Globus pallidus (tissue), 1 donor: Measurements from ENCODE around the gene DBP.
"Not testable (repeated sequence)": the region's sequence is repeated elsewhere in the genome, so short reads cannot be mapped to it uniquely, and the experiment has no call there.

ENCODE experiments used
- DNase-seq: peaks from one replicate; pipeline ENCODE4 v3.0.0-alpha.2; 2015; ENCODE audit warnings: low spot score

Gene DBP

DNA sequence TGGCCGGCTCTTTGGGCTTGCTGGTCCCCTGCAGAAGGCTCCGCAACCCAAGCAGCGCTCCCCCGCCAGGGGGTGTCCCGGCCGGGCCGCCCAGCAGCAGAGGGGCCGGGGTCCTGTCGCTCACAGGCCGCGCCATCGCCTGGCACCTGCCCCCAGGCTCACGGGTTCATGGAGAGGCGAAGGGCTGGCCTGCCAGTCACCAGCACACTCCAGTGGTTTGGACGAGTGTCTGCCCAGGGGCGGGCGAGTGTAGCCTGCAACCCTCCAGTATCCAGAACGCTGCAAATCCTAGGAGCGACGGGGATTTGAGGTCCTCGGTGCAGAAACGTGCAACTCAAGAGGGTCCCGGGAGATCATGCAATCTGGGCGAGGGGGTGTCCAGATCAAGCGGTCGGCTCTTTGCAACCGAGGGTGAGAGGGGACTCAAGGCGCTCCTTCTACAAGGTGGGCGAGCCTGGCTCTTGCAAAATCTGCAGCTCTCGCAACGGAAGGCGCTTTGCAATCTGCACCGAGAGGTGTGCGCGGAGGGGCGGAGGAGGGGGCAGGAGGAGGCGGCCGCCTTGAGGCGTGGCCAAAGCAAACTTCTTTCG lies at the start of gene DBP:
TSS of gene DBP (minus strand) at position 521 of the 590 bp plus-strand sequence. CDS start at position 136, 385 bp downstream.
- no peak for DNase-seq

GRCh38 chr19:48686637-48687036 lies 49.5 kb upstream of the DBP start:
- DNase-seq: not testable (repeated sequence)

GRCh38 chr19:48686088-48686487 lies 48.9 kb upstream of the DBP start:
- DNase-seq: no peak

GRCh38 chr19:48685583-48685982 lies 48.4 kb upstream of the DBP start:
- DNase-seq: no peak

GRCh38 chr19:48683349-48683748 lies 46.2 kb upstream of the DBP start:
- DNase-seq: peak; percentile 83

- DNase-seq: no peak
These were observed 43.9 kb upstream of the DBP start for GRCh38 chr19:48681127-48681470.

- DNase-seq: no peak
These were observed 43.4 kb upstream of the DBP start for GRCh38 chr19:48680436-48681126.

GRCh38 chr19:48680006-48680405 lies 42.8 kb upstream of the DBP start:
- DNase-seq: not testable (repeated sequence)

DNA sequence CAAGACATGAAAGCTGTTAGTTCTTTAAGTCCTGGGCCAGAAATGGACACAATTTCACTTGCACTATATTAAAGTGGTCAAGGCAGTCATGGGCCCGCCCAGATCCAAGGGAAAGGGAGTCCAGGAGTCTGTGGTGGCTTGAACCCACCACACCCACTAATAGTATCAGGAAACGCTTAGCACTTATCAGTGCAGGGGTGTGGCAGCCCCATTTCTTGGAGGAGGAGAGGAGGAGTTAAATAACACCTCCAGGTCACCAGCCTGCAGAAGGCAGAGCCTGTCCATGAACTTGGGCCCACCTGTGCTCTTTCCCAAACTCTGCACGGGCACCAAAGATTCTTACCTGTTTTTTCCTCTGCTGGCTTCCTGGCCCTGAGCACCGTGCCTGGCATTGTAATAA lies 41.0 kb upstream of the DBP start:
- no peak for DNase-seq

DNA sequence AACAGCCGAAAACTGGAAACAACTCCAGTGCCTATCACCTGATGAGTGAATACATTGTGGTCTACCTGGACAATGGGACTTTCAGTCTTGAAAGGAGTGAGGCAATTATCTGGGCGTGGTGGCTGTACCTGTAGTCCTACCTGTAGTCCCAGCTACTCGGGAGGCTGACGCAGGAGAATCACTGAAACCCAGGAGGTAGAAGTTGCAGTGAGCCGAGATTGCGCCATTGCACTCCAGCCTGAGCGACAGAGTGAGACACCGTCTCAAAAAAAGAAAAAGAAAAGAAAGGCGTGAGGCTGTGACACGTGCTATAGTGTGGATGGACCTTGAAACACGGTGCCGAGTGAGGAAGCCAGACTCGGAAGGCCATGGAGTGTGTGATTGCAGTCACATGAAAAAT lies 39.7 kb upstream of the DBP start:
- DNase-seq: no peak

GRCh38 chr19:48676487-48676886 lies 39.3 kb upstream of the DBP start:
- no peak for DNase-seq

DNA sequence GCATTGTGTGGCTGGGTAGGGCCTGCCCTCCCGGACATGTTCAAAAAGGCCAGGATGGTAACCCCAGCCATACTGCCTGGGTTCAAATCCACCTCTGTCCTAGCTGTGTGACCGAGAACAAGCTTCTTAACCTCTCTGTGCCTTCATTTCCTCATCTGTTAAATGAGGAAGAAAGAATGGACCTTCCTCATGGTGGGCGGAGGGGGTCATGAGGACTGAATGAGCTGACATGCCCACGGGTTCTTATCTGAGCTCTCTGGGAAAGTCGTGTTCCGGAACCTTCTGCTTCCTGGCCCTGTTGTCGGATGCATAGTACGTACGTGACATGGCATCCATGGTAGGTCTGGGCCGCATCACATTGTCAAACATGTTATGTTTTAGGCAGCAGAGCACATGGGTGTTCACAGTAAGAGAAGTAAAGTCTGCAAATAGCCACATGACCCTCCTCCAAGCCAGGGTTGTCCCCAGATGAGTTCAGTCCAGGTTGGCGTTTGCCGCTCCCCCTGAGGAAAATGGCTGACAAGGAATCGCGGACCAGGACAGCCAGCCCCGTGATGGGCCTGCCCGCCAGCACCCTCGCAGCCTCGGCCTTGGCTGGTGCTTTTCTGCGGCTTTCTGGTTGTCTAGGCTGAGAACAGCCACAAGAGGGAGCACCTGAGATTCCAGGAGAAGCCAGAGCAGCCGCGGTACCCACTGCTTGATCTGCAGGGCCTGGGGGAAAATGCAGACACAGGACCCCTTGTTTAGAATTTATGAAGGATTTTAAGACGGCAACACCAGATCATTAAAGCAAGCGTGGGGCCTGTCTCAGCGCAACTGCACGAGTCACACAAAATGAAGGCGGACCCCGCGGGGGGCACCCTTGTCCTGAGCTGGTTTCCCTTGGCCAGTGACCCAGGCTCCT lies 38.0 kb upstream of the DBP start:
- DNase-seq: peak; percentile 86

GRCh38 chr19:48674216-48674809 lies 37.1 kb upstream of the DBP start:
- no peak for DNase-seq

DNA sequence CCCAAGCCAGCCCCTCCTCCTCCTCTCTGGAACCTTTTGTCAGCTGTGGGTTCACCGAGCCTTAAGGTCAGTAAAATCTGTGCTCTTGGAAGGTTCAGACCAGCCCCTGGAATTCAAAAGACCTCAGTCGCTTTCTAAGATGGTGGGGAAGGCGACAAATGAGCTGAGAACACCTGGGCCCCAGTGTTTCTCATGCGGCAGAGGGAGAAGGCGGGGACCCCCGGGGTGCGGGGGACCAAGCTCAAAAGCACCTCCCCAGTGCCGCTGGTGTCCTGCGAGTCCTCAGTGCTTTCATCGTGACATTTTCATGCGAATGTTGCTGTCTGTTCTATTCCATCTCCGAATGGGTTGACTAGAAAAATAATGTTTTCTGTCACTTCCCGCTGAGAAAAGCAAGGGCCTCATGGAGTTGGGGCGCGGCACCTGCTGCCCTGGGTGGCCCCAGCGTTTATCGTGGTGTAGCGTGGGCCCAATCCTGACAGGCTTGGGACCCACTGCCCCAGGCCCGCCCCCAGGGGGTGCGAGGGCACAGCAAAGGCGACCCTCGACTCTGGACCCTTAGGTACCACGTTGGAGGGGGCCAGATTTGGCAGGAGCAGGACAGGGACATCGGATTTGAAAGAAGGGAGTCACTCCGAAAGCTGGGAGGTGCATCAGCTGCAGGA lies 36.4 kb upstream of the DBP start:
- no peak for DNase-seq

GRCh38 chr19:48672994-48673393 lies 35.8 kb upstream of the DBP start, which contains the start of gene NTN5:
NTN5 (minus strand) TSS chr19:48673017; CDS start chr19:48670986, 2,031 bp downstream.
- DNase-seq: no peak

- DNase-seq: no peak
These were observed 34.3 kb upstream of the DBP start for GRCh38 chr19:48671446-48671995.

DNA sequence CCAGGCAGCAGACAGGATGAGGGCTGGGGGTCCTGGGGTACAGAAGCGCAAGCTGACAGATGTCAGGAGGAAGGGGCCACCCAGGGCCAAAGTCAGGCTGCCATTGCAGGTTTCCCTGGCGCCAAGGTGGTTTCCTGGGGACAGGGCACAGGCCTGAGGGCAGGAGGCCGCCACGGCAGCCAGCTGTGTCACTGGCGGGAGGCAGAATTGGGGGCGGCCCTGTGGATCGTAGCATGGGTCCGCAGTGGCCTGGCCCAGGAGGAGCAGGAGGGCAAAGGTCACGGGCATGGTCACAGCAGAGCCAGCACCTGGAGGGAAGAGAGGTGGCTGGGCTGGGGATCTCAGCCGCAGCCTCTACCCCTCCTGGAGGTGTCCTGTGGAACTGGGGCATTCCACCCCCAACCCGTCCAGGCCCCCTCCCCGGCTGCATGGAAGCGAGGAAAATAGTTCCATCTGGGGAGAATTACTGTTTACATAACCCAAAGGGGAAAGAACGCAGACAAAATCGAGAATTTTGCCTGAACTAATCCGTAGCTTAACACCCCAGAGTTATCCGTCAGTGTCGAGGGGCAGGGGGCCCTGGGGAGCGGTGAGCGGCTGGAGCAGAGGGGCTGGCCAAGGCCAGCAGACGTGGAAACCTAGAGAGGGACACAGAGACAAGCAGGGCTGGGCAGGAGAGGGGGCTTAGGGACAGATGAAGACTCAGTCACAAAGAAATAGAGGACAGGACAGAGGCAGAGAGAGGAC lies 33.7 kb upstream of the DBP start:
- no peak for DNase-seq

DNA sequence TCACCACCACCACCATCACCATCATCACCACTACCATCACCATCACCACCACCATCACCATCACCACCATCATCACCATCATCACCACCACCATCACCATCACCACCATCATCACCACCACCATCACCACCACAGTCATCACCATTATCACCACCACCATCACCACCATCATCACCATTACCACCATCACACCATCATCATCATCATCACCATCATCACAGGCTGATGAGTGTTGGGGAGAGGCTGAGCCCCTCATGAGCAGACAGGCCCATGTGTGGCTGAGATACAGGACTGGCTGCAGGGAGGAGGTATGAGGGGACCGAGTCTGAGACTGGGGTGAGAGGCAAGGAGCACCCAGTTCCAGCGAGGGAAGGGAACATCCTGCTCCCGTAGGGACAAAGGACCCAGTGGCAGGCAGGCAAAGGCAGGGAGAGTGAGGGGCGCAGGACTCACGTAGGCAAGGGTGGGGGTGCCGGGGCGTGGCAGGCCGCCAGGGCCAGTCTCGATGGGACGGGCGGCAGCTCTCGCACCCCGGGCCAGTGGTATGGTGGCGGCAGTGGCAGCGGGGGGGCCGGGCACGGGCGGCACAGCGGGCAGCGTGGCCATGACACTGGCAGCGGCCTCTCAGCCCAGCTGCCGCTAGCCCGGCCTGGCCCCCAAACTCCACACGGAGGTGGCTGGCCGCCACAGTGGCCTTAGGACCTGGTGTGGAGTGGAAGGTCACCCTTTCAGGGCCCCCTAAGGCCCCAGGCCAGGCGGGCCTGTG lies 32.9 kb upstream of the DBP start:
- DNase-seq: no peak

DNA sequence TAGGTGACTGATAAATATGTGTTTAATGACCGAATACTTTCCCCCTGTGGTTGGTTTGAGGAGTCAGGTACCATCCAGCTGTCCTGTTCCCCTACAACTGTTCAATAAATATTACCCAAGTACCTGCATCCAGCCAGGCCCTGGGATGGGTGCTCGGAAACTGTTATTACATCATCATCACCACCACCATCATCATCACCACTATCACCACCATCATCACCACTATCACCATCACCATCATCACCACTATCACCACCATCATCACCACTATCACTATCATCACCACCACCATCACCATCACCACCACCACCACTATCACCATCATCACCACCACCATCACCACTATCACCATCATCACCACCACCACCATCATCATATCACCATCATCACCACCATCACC lies 31.6 kb upstream of the DBP start:
- DNase-seq: no peak

- DNase-seq: no peak
These were observed 31.2 kb upstream of the DBP start for GRCh38 chr19:48668332-48668731.
